COR-L47 (cell line): ENCODE data around the gene GPC4.
"Not testable (repeated sequence)": the region's sequence is repeated elsewhere in the genome, so short reads cannot be mapped to it uniquely, and the experiment has no call there.

Source experiments
- DNase-seq: peaks from one replicate; lab custom pipeline; 2025; lab: John Stamatoyannopoulos, UW

The GPC4 gene

GRCh38 chrX:133305348-133305747, 109.9 kb downstream of the GPC4 start:
- no peak for DNase-seq

GRCh38 chrX:133302775-133303445, 112.4 kb downstream of the GPC4 start:
- no peak for DNase-seq

- DNase-seq, result no peak
These were observed 114.7 kb downstream of the GPC4 start for GRCh38 chrX:133300591-133300990.

- DNase-seq, result no peak
These were observed 118.0 kb downstream of the GPC4 start for GRCh38 chrX:133297284-133297683.

- no peak for DNase-seq
These were observed 121.2 kb downstream of the GPC4 start for GRCh38 chrX:133294126-133294525.

- DNase-seq, result no peak
These were observed 125.2 kb downstream of the GPC4 start for GRCh38 chrX:133290076-133290475.

- DNase-seq, result no peak
These were observed 127.4 kb downstream of the GPC4 start for GRCh38 chrX:133287860-133288259.

GRCh38 chrX:133285341-133285740, 129.9 kb downstream of the GPC4 start:
- DNase-seq, result no peak

GRCh38 chrX:133279112-133279730, 136.1 kb downstream of the GPC4 start:
- DNase-seq, result not testable (repeated sequence)

GRCh38 chrX:133273180-133273579, 142.1 kb downstream of the GPC4 start:
- DNase-seq, result no peak

GRCh38 chrX:133269168-133269567, 146.1 kb downstream of the GPC4 start:
- no peak for DNase-seq

- DNase-seq, result no peak
These were observed 147.7 kb downstream of the GPC4 start for GRCh38 chrX:133267621-133268020.

- DNase-seq, result no peak
These were observed 150.0 kb downstream of the GPC4 start for GRCh38 chrX:133265331-133265730.

- DNase-seq, result no peak
These were observed 156.8 kb downstream of the GPC4 start for GRCh38 chrX:133258481-133258880.

- no peak for DNase-seq
These were observed 160.6 kb downstream of the GPC4 start for GRCh38 chrX:133254666-133255065.

- no peak for DNase-seq
These were observed 164.1 kb downstream of the GPC4 start for GRCh38 chrX:133251204-133251603.

GRCh38 chrX:133250184-133251100, 164.8 kb downstream of the GPC4 start:
- no peak for DNase-seq
